Fibroblast of mammary gland (primary cell): ENCODE measurements around the gene HLA-DOA.

Experiments
- DNase-seq: peaks from one replicate; pipeline ENCODE4 v3.0.0-alpha.2; 2010; ENCODE audit warnings: low read depth
- H3K4me3 ChIP-seq: 2 replicates; pipeline ENCODE4 v1.5.1; 2011; ENCODE audit warnings: low read depth, mild to moderate bottlenecking, low read length, moderate library complexity; ENCODE audit not compliant: control insufficient read depth
- CTCF ChIP-seq: conservative IDR thresholded peaks from 2 replicates; pipeline ENCODE4 v1.5.1; 2011; ENCODE audit warnings: low read depth, low read length, inconsistent platforms; ENCODE audit not compliant: control insufficient read depth, insufficient read depth

HLA-DOA gene

GRCh38 chr6:33008944-33009861, at the start of gene HLA-DOA:
Gene HLA-DOA (minus strand): TSS chr6:33009591.
- no peak within 1 kb of the TSS for H3K4me3 ChIP-seq
- peak; percentile 12 for DNase-seq
- no peak for TF ChIP-seq CTCF

GRCh38 chr6:33057222-33058150, 48.1 kb upstream of the HLA-DOA start:
- no peak overlapping the region for H3K4me3 ChIP-seq
- TF ChIP-seq CTCF = no peak

GRCh38 chr6:33053230-33053629, 43.8 kb upstream of the HLA-DOA start:
- H3K4me3 ChIP-seq = no peak overlapping the region
- TF ChIP-seq CTCF = no peak
- DNase-seq = no peak

More at GRCh38 chr6:33057222-33058150, 48.1 kb upstream of the HLA-DOA start:
- no peak for DNase-seq

GRCh38 chr6:33052627-33053026, 43.2 kb upstream of the HLA-DOA start:
- no peak overlapping the region for H3K4me3 ChIP-seq
- no peak for DNase-seq
- TF ChIP-seq CTCF = no peak

GRCh38 chr6:33050014-33050810, 40.8 kb upstream of the HLA-DOA start:
- no peak overlapping the region for H3K4me3 ChIP-seq
- DNase-seq = no peak

More at GRCh38 chr6:33050014-33050810, 40.8 kb upstream of the HLA-DOA start:
- TF ChIP-seq CTCF = no peak
